HG03060 (cell line): Measurements from ENCODE around the gene KRTAP6-1.

Experiments used
- ATAC-seq: cut with Tn5 transposase; IDR thresholded peaks from one replicate; pipeline ENCODE4 v1.9.1; 2021; ENCODE audit warnings: low read depth, moderate number of reproducible peaks; ENCODE audit not compliant: unreplicated experiment

Gene KRTAP6-1

GRCh38 chr21:30580132-30580531 is 33.6 kb downstream of the KRTAP6-1 start:
- ATAC-seq: no peak

GRCh38 chr21:30579346-30579745 is 34.4 kb downstream of the KRTAP6-1 start:
- no peak for ATAC-seq

GRCh38 chr21:30577766-30578165 is 36.0 kb downstream of the KRTAP6-1 start:
- ATAC-seq: no peak

GRCh38 chr21:30567617-30568016 is 46.1 kb downstream of the KRTAP6-1 start:
- ATAC-seq: no peak

- no peak for ATAC-seq
Measured at GRCh38 chr21:30563630-30564029, 50.1 kb downstream of the KRTAP6-1 start.
